ENCODE measurements around the gene HAT1. TPM values are rescaled to one million over a fixed set of nuclear protein-coding genes. Genes with fewer than 3 reads are reported as not detected.
"Not testable (repeated sequence)": the region's sequence is repeated elsewhere in the genome, so short reads cannot be mapped to it uniquely, and the experiment has no call there.

Gene HAT1
- total RNA-seq, 1 donor = 46.6 TPM

DNA sequence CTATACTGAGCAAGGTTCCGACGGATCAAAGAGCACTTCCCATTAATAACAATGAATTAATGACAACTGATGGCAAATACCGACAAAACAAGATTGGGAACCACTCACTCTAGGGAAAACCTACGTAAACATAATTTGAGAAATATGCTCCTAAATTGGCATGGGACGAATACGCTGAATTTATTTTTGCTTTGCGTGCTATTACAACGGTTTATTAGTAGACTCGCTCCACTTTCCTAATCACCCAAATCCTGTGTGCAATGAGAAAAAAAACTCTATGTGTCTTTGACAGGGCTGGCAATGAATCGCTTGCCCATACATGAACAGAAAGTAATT, 27.7 kb upstream of the HAT1 start:
- no peak for DNase-seq (ENCODE audit: low read depth)
- TF ChIP-seq, protein P1, sequence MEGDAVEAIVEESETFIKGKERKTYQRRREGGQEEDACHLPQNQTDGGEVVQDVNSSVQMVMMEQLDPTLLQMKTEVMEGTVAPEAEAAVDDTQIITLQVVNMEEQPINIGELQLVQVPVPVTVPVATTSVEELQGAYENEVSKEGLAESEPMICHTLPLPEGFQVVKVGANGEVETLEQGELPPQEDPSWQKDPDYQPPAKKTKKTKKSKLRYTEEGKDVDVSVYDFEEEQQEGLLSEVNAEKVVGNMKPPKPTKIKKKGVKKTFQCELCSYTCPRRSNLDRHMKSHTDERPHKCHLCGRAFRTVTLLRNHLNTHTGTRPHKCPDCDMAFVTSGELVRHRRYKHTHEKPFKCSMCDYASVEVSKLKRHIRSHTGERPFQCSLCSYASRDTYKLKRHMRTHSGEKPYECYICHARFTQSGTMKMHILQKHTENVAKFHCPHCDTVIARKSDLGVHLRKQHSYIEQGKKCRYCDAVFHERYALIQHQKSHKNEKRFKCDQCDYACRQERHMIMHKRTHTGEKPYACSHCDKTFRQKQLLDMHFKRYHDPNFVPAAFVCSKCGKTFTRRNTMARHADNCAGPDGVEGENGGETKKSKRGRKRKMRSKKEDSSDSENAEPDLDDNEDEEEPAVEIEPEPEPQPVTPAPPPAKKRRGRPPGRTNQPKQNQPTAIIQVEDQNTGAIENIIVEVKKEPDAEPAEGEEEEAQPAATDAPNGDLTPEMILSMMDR (IDR thresholded peaks at IDR 0.05; ENCODE audit: insufficient read depth, low read depth, low read length) = no peak

GRCh38 chr2:171895786-171896185, 26.5 kb upstream of the HAT1 start:
- H3K4me3 ChIP-seq (ENCODE audit: low read depth, low read length) = no peak overlapping the region
- DNase-seq (ENCODE audit: low read depth) = no peak
- TF ChIP-seq, protein P1 (IDR thresholded peaks at IDR 0.05; ENCODE audit: insufficient read depth, low read depth, low read length) = no peak

More for the DNA sequence above, 27.7 kb upstream of the HAT1 start:
- H3K4me3 ChIP-seq (ENCODE audit: low read depth, low read length) = peak overlapping the region; percentile 76

- not testable (repeated sequence) for H3K4me3 ChIP-seq (ENCODE audit: low read depth, low read length)
Measured at GRCh38 chr2:171899623-171900282, 22.5 kb upstream of the HAT1 start.

DNA sequence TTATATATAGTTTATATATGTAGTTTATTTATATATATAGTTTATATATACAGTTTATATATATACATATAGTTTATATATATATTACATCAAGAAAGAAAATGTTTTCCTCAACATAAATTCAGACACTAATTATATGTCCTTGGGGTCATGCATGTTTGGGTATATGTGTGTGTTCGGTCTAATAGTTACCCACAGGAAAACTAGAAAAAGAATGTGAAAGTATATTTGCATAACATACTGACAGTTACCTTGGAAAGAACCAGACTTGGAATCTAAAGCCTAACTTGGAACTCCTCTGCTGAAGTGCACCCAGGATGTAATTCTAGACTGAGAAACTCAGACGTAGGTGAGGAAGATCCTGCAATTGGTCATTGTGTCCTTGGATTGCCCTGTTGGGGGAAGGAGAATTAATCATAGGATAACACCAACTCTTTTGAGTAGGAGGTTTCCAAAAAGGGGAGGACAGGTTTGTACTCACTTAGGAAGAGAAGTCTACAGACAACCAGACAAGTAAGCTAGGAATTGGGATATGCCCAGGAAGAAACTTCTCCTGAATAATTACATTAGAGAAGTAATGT, 19.3 kb upstream of the HAT1 start:
- TF ChIP-seq, protein P1 (IDR thresholded peaks at IDR 0.05; ENCODE audit: insufficient read depth, low read depth, low read length) = no peak
- DNase-seq (ENCODE audit: low read depth) = no peak

More at GRCh38 chr2:171899623-171900282, 22.5 kb upstream of the HAT1 start:
- DNase-seq (ENCODE audit: low read depth) = not testable (repeated sequence)

GRCh38 chr2:171908235-171908634, 14.0 kb upstream of the HAT1 start:
- H3K4me3 ChIP-seq (ENCODE audit: low read depth, low read length) = no peak overlapping the region
- DNase-seq (ENCODE audit: low read depth) = no peak
- TF ChIP-seq, protein P1 (IDR thresholded peaks at IDR 0.05; ENCODE audit: insufficient read depth, low read depth, low read length) = no peak

More for the DNA sequence above, 19.3 kb upstream of the HAT1 start:
- H3K4me3 ChIP-seq (ENCODE audit: low read depth, low read length) = no peak overlapping the region

DNA sequence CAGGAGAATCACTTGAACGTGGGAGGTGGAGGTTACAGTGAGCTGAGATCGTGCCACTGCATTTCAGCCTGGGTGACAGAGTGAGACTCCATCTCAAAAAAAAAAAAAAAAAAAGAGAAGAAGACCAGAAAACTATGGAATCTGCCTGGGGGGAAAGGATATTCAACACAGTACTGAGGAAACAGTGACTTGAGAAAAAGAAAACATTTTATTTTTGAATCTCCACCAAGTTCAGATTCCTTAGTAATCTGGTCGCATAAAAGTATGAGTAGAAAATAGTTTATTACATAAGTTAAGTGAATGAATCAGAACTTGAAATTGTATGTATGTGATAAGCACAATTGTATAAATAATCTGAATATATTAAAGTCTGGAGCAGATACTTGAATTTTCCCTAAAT, 13.0 kb upstream of the HAT1 start:
- TF ChIP-seq, protein P1 (IDR thresholded peaks at IDR 0.05; ENCODE audit: insufficient read depth, low read depth, low read length) = no peak
- DNase-seq (ENCODE audit: low read depth) = no peak
- no peak overlapping the region for H3K4me3 ChIP-seq (ENCODE audit: low read depth, low read length)

GRCh38 chr2:171910494-171910893, 11.8 kb upstream of the HAT1 start:
- TF ChIP-seq, protein P1 (IDR thresholded peaks at IDR 0.05; ENCODE audit: insufficient read depth, low read depth, low read length) = no peak
- no peak for DNase-seq (ENCODE audit: low read depth)

More at GRCh38 chr2:171910494-171910893, 11.8 kb upstream of the HAT1 start:
- H3K4me3 ChIP-seq (ENCODE audit: low read depth, low read length) = no peak overlapping the region
